Measurements from ENCODE around the gene SCLY.

The SCLY gene

GRCh38 chr2:238102865-238103264, 42.1 kb downstream of the SCLY start:
- no peak for TF ChIP-seq CTCF (IDR thresholded peaks at IDR 0.05; ENCODE audit: low read depth, low read length)
- no peak for DNase-seq (ENCODE audit: low read depth, low spot score)
- no peak overlapping the region for H3K4me3 ChIP-seq (ENCODE audit: low read depth, low read length)
- in situ Hi-C loops (cut with HindIII; ENCODE audit: low sequenced_read_pairs), result no loop called here

DNA sequence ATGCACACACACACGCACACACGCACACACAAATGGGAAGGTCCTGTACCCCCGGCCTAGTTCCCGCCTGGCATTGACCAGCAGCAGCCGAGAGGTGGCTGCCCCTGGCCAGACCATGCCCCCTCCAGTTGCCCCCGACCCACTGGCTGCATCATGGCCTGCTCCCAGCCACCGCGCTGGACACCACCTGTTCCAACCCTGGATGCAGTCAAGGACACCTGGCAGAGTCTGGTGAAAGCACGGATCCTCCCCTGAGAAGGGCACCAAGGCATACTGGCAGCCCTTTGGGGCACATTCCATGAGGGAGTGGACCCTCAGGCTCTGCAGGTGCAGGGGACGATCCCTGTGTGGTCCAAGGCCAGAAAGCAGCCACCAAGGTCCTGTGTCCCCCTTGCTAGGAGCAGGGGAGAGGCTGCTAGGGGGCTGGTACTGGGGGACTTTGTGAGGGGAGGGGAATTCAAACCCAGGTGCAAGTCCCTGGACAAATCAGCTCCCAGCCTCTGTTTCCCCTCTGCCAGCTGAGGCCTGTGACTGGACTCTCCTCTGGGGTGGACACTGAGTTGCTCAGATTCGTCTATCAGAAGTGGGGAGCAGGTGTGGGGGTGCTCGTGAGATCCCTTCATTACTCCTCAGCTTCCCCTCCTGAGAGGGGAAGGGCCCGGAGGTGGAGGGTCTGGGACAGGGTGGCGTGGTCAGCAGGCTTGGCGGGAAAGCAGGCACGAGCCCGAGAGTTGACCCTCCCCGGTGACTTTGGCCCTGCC, 42.8 kb downstream of the SCLY start:
- TF ChIP-seq CTCF (IDR thresholded peaks at IDR 0.05; ENCODE audit: low read depth, low read length), result no peak
- in situ Hi-C loops (cut with HindIII; ENCODE audit: low sequenced_read_pairs), result no loop called here
- no peak overlapping the region for H3K4me3 ChIP-seq (ENCODE audit: low read depth, low read length)
- DNase-seq (ENCODE audit: low read depth, low spot score), result no peak

DNA sequence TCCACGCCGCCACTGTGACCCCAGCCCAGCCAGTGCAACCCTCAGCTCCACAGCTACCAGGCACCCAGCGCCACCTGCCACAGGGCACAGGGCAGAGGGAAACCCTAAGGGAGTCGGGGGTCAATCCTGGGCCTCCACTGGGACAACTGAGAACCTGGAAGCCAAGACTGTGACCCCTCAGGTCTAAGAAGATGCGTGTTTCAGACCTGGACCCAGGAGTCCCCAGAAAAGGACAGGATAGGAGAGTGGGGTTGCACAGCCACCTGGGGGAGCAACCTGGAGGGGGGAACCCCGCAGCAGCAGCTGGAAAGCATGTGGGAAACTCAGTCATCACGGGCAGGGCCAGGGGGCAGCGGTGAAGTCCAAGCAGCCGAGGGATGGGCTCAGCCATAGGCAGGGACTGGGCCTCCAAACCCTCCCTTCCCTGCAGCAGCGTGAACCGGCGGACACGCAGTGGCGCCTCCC, 43.5 kb downstream of the SCLY start:
- DNase-seq (ENCODE audit: low read depth, low spot score), result no peak
- in situ Hi-C loops (cut with HindIII; ENCODE audit: low sequenced_read_pairs), result no loop called here
- no peak overlapping the region for H3K4me3 ChIP-seq (ENCODE audit: low read depth, low read length)
- TF ChIP-seq CTCF (IDR thresholded peaks at IDR 0.05; ENCODE audit: low read depth, low read length), result no peak

DNA sequence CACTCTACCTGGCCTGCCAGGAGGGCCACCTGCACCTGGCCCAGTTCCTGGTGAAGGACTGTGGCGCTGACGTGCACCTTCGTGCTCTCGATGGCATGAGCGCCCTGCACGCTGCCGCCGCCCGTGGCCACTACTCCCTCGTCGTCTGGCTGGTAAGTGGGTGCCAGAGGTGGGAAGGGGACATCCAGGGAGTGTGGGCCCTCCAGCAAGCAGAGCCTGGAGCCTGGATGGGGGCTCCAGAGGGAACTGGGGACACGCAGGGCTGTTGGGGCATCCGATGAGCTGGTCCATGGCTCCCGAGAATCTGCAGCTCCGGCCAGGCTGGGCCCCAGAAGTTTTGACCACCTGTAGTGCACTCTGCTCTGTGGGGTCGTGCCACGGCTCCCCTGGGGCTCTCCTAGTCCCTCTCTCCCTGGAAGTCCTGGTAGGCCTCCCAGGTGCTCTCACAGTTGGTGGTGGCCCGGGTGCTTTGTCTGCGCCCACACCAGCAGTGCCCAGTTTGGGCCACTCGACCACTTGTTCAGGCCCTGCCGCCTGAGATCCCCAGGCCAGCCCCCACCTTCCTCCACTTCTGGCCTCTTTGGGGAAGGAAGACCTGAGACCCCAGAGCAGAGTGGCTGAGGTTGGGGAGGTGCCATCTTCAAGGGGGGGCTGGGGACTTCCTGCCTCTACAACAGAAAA, 44.0 kb downstream of the SCLY start:
- in situ Hi-C loops (cut with HindIII; ENCODE audit: low sequenced_read_pairs), result no loop called here
- DNase-seq (ENCODE audit: low read depth, low spot score), result no peak
- H3K4me3 ChIP-seq (ENCODE audit: low read depth, low read length), result no peak overlapping the region
- TF ChIP-seq CTCF (IDR thresholded peaks at IDR 0.05; ENCODE audit: low read depth, low read length), result no peak

DNA sequence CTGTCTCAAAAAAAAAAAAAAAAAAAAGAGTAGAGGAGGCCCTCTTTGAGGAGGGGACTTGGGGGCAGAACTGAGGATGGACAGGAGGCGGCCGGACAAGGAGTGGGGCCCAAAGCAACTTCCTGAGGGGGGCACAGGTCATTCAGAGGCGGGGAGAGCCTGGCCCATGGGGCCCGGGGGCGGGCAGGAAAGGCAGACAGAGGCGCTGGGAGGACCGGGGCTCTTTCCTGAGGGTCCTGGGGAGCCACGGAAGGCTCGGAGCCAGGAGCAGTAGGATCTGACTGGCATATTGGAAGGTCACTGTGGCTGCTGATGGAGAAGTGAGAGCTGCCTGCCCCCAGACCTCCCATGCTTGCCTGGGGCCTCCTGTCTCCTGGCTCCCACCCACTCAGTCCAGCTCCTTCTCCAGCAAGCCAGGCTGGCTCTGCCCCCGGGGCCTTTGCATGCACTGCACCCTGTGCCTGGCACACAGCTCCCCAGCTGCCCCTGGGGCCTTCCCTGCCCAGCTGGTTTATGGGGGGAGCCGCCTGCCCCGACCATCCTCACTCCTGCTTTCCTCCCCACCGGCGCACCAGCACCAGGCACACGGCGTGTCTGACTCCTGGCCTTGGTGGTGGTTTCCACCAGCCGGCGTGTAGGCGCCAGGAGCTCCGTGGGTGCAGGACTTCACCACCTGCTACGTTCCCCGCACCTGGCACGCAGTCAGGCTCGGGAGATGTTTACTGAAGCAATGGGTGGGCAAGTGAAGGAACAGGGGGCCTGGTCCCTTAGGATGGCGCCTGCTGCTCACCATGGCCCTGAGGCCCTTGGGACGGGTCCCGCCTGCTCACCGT, 44.9 kb downstream of the SCLY start:
- TF ChIP-seq CTCF (IDR thresholded peaks at IDR 0.05; ENCODE audit: low read depth, low read length), result no peak
- H3K4me3 ChIP-seq (ENCODE audit: low read depth, low read length), result no peak overlapping the region
- in situ Hi-C loops (cut with HindIII; ENCODE audit: low sequenced_read_pairs), result no loop called here
- no peak for DNase-seq (ENCODE audit: low read depth, low spot score)

DNA sequence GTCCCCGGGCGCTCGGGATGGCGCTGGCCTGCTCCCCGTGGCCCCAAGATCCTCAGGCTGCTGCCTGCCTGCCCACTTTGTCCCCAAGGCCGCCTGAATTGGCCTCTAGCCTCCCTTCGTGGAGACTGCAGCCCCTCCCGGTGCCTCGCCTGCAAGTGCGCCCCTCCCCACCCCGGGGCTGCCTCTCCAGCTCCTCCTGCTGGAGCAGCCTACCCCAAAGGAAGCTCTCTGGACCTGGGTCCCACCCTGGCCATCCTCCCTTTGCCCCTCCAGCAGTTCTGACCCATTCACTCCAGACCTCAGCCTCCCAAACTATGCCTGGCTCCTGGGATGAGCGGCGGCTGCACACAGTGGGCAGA, 45.5 kb downstream of the SCLY start:
- peak; percentile 14 for TF ChIP-seq CTCF (IDR thresholded peaks at IDR 0.05; ENCODE audit: low read depth, low read length)
- DNase-seq (ENCODE audit: low read depth, low spot score), result no peak
- in situ Hi-C loops (cut with HindIII; ENCODE audit: low sequenced_read_pairs), result no loop called here
- no peak overlapping the region for H3K4me3 ChIP-seq (ENCODE audit: low read depth, low read length)

All from astrocyte of the spinal cord (primary cell).